ENCODE data around the gene FAM50B. TPM values are rescaled to one million over a fixed set of nuclear protein-coding genes. Genes with fewer than 3 reads are reported as not detected.

FAM50B gene
- total RNA-seq, 6 experiments from 2014 or later = 3.6 to 11.1 (median 8.5) TPM

GRCh38 chr6:3808199-3808598, 41.0 kb upstream of the FAM50B start:
- ATAC-seq (no peak), DNase-seq (no peak)
- 78% methylated on average over 2 of the region's 3 CpGs for WGBS (ENCODE audit: insufficient coverage, low coverage, low lambda C conversion rate, missing lambda C conversion rate)
- no peak overlapping the region for H3K27ac ChIP-seq
- no peaks in the 10 kb centered on the region for H3K9me3 ChIP-seq
- intact Hi-C loops (cut with DNase I) = no loop called here
- H3K4me1 ChIP-seq = peaks cover 0 to 10% (median 5%) of the 10 kb centered on the region in 4 donors
- H3K36me3 ChIP-seq = no peaks in the 10 kb centered on the region
- no peaks in the 10 kb centered on the region for H3K27me3 ChIP-seq
- no peak for TF ChIP-seq POLR2A (IDR thresholded peaks at IDR 0.05)
- no peak for TF ChIP-seq CTCF (IDR thresholded peaks at IDR 0.05)
- H3K4me3 ChIP-seq = no peak overlapping the region

DNA sequence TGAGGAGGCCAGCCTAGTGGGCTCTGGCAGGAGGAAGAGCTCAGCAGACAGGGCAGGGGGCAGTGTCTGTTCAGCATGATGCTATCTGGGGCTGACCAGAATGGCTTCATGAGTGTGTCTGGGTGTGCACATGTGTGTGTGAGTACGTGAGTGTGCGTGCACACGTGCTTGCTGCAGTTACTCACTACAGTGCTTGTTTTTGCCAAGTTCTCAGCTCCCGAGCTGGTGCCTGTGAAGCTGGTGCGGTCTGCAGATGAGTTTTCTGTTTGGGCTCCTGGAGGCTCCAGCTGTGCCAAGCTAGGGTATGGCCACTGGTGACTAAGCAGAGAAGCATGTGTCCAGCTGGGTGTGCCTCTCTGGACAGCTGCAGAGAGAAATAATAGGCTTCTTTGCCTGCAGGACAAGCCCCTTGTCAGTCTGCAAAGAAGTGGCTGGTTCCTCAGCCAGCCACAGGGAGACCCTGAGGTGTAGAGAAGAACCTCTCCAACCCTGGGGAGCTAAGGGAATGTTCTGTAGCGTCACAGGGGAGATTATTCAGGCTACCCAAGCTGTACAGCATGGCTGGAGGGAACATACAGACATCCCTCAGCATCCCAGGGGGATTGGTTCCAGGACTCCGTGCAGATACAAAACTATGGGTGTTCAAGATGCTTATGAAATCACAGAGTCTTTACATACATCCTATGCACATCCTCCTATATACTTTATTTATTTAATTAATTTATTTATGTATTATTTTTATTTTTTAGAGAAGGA, 40.2 kb upstream of the FAM50B start:
- peaks cover 0 to 10% (median 5%) of the 10 kb centered on the region in 4 donors for H3K4me1 ChIP-seq
- TF ChIP-seq CTCF (IDR thresholded peaks at IDR 0.05) (no peak), POLR2A (IDR thresholded peaks at IDR 0.05) (no peak)
- no peaks in the 10 kb centered on the region for H3K27me3 ChIP-seq
- ATAC-seq (peak in 2 of 4 donors; percentile 17 to 50), DNase-seq (no peak)
- H3K27ac ChIP-seq = no peak overlapping the region
- H3K36me3 ChIP-seq = no peaks in the 10 kb centered on the region
- WGBS (ENCODE audit: insufficient coverage, low coverage, low lambda C conversion rate, missing lambda C conversion rate) = 20% methylated on average over 1 of the region's 7 CpGs
- intact Hi-C loops (cut with DNase I) = no loop called here
- no peaks in the 10 kb centered on the region for H3K9me3 ChIP-seq
- no peak overlapping the region for H3K4me3 ChIP-seq

GRCh38 chr6:3809515-3809891, 39.7 kb upstream of the FAM50B start:
- H3K36me3 ChIP-seq = no peaks in the 10 kb centered on the region
- no peaks in the 10 kb centered on the region for H3K27me3 ChIP-seq
- no peak for DNase-seq
- no peaks in the 10 kb centered on the region for H3K9me3 ChIP-seq
- no peak overlapping the region for H3K27ac ChIP-seq
- H3K4me1 ChIP-seq = peaks cover 0 to 10% (median 5%) of the 10 kb centered on the region in 4 donors
- TF ChIP-seq POLR2A (IDR thresholded peaks at IDR 0.05) = no peak
- no peak for TF ChIP-seq CTCF (IDR thresholded peaks at IDR 0.05)
- H3K4me3 ChIP-seq = no peak overlapping the region
- intact Hi-C loops (cut with DNase I) = no loop called here
- WGBS (ENCODE audit: insufficient coverage, low coverage, low lambda C conversion rate, missing lambda C conversion rate) = 80% methylated on average over 1 of the region's 1 CpG
- no peak for ATAC-seq

DNA sequence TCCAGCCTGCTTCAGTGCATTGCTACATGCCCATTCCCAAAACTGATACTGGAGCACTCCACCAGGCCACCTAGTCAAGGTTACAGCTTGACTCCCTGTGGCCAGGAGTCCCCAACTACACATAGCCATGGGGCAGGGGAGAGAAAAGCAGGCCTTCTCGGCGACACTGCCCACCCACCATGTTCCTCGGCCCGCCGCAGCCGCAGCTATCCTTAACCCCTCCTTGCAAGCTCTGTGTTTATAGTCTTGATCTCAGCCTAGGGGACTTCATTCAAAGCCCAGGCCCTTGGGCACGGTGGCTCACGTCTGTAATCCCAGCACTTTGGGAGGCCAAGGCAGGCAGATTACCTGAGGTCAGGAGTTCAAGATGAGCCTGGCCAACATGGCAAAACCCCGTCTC, 39.2 kb upstream of the FAM50B start:
- Histone ChIP-seq H3K27ac (no peak overlapping the region), H3K4me1 (peaks cover 0 to 10% (median 5%) of the 10 kb centered on the region in 4 donors), H3K27me3 (no peaks in the 10 kb centered on the region), H3K4me3 (no peak overlapping the region), H3K9me3 (no peaks in the 10 kb centered on the region), H3K36me3 (no peaks in the 10 kb centered on the region)
- TF ChIP-seq CTCF (IDR thresholded peaks at IDR 0.05) = no peak
- no peak for TF ChIP-seq POLR2A (IDR thresholded peaks at IDR 0.05)
- ATAC-seq = no peak
- WGBS (ENCODE audit: insufficient coverage, low coverage, low lambda C conversion rate, missing lambda C conversion rate) = 100% methylated on average over 2 of the region's 9 CpGs
- DNase-seq = no peak
- intact Hi-C loops (cut with DNase I) = no loop called here

Data from right lobe of liver (tissue), 6 donors.